H1 (cell line): ENCODE results near the gene ASGR1. TPM values are rescaled to one million over a fixed set of nuclear protein-coding genes. Genes with fewer than 3 reads are reported as not detected.

ENCODE experiments used
- CEBPB ChIP-seq: IDR thresholded peaks from 2 replicates; pipeline ENCODE4 v1.6.1; 2012; ENCODE audit warnings: low read depth, low read length
- KDM4A ChIP-seq: IDR thresholded peaks from one replicate; pipeline ENCODE4 v1.7.1; 2012; ENCODE audit warnings: low read depth, mild to moderate bottlenecking, moderate library complexity, low read length, inconsistent platforms; ENCODE audit not compliant: severe bottlenecking
- RNF2 ChIP-seq: fragments of 200-900, 300-1000 bp; sonication (generic); IDR thresholded peaks from 2 replicates; pipeline ENCODE4 v1.7.1; 2016; ENCODE audit warnings: borderline replicate concordance, low read depth, mild to moderate bottlenecking, antibody characterized with exemption, low read length; ENCODE audit not compliant: poor library complexity, severe bottlenecking; ENCODE audit errors: missing control alignments
- SAP30 ChIP-seq: fragments of 300-600 bp; sonication (generic); IDR thresholded peaks from 2 replicates; pipeline ENCODE4 v1.7.1; 2012; ENCODE audit warnings: low read length, moderate library complexity, mild to moderate bottlenecking, inconsistent platforms; ENCODE audit not compliant: insufficient read depth, insufficient replicate concordance
- SIN3A ChIP-seq, 2 experiments: IDR thresholded peaks in 1 of 2; conservative IDR thresholded peaks in 1 of 2; 2 replicates each; pipeline ENCODE4 v1.6.1; 2011 to 2012; ENCODE audit warnings: low read length in 2 of 2, improper control_type of control experiment in 1 of 2, low read depth in 1 of 2, mild to moderate bottlenecking in 1 of 2
- polyA plus RNA-seq, 7 experiments: library from polyadenylated mRNA; depleted of rRNA in 3 of 7; stranded (reverse) in 5 of 7; unstranded in 2 of 7; fragments of >200 nt in 5 of 7; fragments of 200-250 nt in 2 of 7; gene quantifications; 1 replicate in 5 of 7; 2 replicates in 1 of 7; 4 replicates in 1 of 7; pipeline versions ENCODE4 v1.2.1 to v1.2.3, GENCODE V29; 2011 to 2013; ENCODE audit warnings: missing spikeins in 2 of 7, mixed read lengths in 2 of 7
- total RNA-seq: library from RNA; stranded (reverse); fragmentation: NEBNext Ultra II Directional; extraction: Animal tissue kit (Norgen Biotek cat#: 25700); gene quantifications from 2 replicates; pipeline ENCODE4 v1.2.1, GENCODE V29; 2021
- TF ChIP-seq, protein P1 (sequence below): fragments of 300-600 bp; sonication (generic); IDR thresholded peaks from 2 replicates; pipeline ENCODE4 v1.7.1; 2012; ENCODE audit warnings: low read length, moderate library complexity, mild to moderate bottlenecking, inconsistent platforms; ENCODE audit not compliant: insufficient replicate concordance

ASGR1 gene
- total and polyA plus RNA-seq, 2 of the 8 experiments (the other 6 are each of a cell fraction or from before 2014, with no cell fraction given) = 10.8 to 14.5 TPM

DNA sequence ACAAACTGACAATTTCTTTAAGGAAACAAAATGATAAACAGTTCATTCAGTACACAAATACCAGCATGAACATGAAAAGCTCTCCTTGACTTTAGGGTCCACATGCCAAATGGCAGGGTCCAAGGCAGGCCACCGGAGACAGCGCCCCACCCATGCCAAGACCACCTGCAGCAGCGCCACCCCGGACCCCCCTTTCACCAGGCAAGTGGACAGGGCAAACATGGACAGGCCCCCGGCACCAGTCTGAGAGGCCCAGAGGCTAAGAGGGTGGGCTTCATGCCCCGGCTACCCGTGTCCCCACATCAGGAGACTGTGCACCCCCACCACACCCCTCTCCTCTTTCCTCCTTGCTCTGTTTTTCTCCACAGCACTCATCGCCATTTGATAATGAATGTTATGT lies 49.9 kb downstream of the ASGR1 start (continued):
- TF ChIP-seq CEBPB (no peak), KDM4A (no peak), SIN3A (conservative IDR thresholded peaks at IDR 0.05 in 1 of 2, IDR thresholded peaks at IDR 0.05 in 1 of 2; ENCODE audit: low read depth in 1 of 2, low read length in 2 of 2) (no peak), SAP30 (no peak), RNF2 (no peak)
- TF ChIP-seq, protein P1, sequence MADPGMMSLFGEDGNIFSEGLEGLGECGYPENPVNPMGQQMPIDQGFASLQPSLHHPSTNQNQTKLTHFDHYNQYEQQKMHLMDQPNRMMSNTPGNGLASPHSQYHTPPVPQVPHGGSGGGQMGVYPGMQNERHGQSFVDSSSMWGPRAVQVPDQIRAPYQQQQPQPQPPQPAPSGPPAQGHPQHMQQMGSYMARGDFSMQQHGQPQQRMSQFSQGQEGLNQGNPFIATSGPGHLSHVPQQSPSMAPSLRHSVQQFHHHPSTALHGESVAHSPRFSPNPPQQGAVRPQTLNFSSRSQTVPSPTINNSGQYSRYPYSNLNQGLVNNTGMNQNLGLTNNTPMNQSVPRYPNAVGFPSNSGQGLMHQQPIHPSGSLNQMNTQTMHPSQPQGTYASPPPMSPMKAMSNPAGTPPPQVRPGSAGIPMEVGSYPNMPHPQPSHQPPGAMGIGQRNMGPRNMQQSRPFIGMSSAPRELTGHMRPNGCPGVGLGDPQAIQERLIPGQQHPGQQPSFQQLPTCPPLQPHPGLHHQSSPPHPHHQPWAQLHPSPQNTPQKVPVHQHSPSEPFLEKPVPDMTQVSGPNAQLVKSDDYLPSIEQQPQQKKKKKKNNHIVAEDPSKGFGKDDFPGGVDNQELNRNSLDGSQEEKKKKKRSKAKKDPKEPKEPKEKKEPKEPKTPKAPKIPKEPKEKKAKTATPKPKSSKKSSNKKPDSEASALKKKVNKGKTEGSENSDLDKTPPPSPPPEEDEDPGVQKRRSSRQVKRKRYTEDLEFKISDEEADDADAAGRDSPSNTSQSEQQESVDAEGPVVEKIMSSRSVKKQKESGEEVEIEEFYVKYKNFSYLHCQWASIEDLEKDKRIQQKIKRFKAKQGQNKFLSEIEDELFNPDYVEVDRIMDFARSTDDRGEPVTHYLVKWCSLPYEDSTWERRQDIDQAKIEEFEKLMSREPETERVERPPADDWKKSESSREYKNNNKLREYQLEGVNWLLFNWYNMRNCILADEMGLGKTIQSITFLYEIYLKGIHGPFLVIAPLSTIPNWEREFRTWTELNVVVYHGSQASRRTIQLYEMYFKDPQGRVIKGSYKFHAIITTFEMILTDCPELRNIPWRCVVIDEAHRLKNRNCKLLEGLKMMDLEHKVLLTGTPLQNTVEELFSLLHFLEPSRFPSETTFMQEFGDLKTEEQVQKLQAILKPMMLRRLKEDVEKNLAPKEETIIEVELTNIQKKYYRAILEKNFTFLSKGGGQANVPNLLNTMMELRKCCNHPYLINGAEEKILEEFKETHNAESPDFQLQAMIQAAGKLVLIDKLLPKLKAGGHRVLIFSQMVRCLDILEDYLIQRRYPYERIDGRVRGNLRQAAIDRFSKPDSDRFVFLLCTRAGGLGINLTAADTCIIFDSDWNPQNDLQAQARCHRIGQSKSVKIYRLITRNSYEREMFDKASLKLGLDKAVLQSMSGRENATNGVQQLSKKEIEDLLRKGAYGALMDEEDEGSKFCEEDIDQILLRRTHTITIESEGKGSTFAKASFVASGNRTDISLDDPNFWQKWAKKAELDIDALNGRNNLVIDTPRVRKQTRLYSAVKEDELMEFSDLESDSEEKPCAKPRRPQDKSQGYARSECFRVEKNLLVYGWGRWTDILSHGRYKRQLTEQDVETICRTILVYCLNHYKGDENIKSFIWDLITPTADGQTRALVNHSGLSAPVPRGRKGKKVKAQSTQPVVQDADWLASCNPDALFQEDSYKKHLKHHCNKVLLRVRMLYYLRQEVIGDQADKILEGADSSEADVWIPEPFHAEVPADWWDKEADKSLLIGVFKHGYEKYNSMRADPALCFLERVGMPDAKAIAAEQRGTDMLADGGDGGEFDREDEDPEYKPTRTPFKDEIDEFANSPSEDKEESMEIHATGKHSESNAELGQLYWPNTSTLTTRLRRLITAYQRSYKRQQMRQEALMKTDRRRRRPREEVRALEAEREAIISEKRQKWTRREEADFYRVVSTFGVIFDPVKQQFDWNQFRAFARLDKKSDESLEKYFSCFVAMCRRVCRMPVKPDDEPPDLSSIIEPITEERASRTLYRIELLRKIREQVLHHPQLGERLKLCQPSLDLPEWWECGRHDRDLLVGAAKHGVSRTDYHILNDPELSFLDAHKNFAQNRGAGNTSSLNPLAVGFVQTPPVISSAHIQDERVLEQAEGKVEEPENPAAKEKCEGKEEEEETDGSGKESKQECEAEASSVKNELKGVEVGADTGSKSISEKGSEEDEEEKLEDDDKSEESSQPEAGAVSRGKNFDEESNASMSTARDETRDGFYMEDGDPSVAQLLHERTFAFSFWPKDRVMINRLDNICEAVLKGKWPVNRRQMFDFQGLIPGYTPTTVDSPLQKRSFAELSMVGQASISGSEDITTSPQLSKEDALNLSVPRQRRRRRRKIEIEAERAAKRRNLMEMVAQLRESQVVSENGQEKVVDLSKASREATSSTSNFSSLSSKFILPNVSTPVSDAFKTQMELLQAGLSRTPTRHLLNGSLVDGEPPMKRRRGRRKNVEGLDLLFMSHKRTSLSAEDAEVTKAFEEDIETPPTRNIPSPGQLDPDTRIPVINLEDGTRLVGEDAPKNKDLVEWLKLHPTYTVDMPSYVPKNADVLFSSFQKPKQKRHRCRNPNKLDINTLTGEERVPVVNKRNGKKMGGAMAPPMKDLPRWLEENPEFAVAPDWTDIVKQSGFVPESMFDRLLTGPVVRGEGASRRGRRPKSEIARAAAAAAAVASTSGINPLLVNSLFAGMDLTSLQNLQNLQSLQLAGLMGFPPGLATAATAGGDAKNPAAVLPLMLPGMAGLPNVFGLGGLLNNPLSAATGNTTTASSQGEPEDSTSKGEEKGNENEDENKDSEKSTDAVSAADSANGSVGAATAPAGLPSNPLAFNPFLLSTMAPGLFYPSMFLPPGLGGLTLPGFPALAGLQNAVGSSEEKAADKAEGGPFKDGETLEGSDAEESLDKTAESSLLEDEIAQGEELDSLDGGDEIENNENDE = no peak
